ENCODE results near the gene FRK.
A peak's percentile ranks its signal among the peaks of the same experiment; 100 is the strongest.

FRK gene

GRCh38 chr6:116029535-116029934, 31.2 kb downstream of the FRK start:
- ATAC-seq (peak; percentile 43), DNase-seq (no peak)
- H3K4me1 Mint-ChIP-seq, result no peaks in the 10 kb centered on the region
- peaks cover 17% of the 10 kb centered on the region for H3K27me3 Mint-ChIP-seq
- no peak overlapping the region for H3K27ac Mint-ChIP-seq
- H3K9me3 Mint-ChIP-seq, result no peaks in the 10 kb centered on the region
- H3K4me3 Mint-ChIP-seq, result no peak overlapping the region

- no peak overlapping the region for H3K27ac Mint-ChIP-seq
- ATAC-seq (no peak), DNase-seq (no peak)
- H3K4me3 Mint-ChIP-seq, result no peak overlapping the region
- H3K27me3 Mint-ChIP-seq, result peaks cover 9% of the 10 kb centered on the region
- H3K9me3 Mint-ChIP-seq, result no peaks in the 10 kb centered on the region
- H3K4me1 Mint-ChIP-seq, result no peaks in the 10 kb centered on the region
These were observed 32.5 kb downstream of the FRK start for GRCh38 chr6:116028233-116028632.

DNA sequence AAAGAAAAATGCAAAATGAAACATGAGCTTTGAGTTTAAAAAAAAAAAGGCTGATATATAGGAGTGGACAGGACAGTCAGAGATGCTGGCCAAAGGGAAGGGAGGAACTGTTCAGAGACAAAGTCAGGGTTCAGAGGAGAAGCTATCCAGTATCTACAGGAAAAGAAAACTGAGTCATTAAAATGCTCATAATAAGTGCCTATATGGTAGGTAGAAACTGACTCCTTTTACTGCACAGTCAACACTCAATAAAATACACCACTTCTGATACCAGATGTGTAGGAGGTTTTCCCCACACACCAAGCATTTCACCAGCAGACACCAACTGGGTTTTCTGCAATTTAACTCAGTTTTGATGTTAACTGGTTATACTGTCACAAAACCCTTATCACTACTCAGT, 32.9 kb downstream of the FRK start:
- H3K4me1 Mint-ChIP-seq, result no peaks in the 10 kb centered on the region
- ATAC-seq (peak; percentile 80), DNase-seq (no peak)
- H3K27ac Mint-ChIP-seq, result no peak overlapping the region
- H3K4me3 Mint-ChIP-seq, result no peak overlapping the region
- H3K9me3 Mint-ChIP-seq, result no peaks in the 10 kb centered on the region
- H3K27me3 Mint-ChIP-seq, result peaks cover 9% of the 10 kb centered on the region

GRCh38 chr6:116025405-116025804, 35.3 kb downstream of the FRK start:
- ATAC-seq (peak; percentile 42), DNase-seq (no peak)
- Mint-ChIP-seq H3K9me3 (no peaks in the 10 kb centered on the region), H3K27ac (no peak overlapping the region), H3K4me3 (no peak overlapping the region), H3K4me1 (no peaks in the 10 kb centered on the region), H3K27me3 (peaks cover 9% of the 10 kb centered on the region)

DNA sequence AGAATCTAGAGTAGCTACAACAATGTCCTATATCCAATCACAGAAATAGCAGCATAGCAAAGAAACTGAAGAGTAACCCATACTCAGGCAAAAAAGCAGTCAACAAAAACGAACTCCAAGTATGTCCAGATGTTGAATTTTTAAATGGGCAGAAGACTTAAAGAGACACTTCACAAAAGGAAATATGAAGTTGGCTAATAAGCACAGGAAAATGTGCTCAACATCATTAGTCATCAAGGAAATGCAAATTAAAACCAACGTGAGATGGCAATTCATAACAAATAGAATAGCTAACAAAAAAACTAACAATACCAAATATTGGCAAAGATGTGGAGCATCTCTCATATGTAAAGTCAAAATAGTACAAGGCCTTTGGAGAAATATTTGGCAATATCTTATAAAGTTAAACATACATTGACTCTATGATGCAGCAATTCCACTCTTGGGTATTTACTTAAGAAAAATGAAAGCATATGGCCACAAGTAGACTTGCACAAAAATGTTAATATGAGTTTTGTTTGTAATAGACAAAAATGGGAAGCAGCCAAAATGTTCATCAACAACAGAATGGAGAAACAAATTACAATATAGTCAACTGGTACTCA, 37.7 kb downstream of the FRK start:
- ATAC-seq (no peak), DNase-seq (no peak)
- no peak overlapping the region for H3K4me3 Mint-ChIP-seq
- no peaks in the 10 kb centered on the region for H3K4me1 Mint-ChIP-seq
- no peaks in the 10 kb centered on the region for H3K9me3 Mint-ChIP-seq
- H3K27me3 Mint-ChIP-seq, result peaks cover 15% of the 10 kb centered on the region
- no peak overlapping the region for H3K27ac Mint-ChIP-seq

GRCh38 chr6:116020738-116021137, 40.0 kb downstream of the FRK start:
- Mint-ChIP-seq H3K4me1 (no peaks in the 10 kb centered on the region), H3K27me3 (peaks cover 27% of the 10 kb centered on the region), H3K4me3 (no peak overlapping the region), H3K9me3 (no peaks in the 10 kb centered on the region), H3K27ac (no peak overlapping the region)
- DNase-seq (no peak), ATAC-seq (no peak)

DNA sequence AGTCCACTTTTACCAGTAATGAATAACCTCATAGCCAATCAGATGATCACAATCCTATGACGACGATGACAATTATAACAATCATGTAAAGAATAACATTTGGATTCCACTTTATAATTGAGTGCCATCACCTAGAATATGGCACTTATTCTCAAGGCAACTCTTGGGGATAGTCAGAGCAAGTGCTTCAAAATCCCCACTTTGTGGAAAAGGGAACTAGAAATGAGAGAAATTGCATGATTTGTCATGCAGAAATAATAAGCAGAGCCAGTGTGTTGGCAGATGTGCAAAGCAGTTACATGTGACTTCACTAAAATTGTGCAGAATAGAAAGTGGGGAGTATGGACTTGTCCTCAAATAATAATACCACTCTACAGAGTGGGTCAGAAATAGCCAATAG, 41.3 kb downstream of the FRK start:
- peaks cover 40% of the 10 kb centered on the region for H3K27me3 Mint-ChIP-seq
- no peak overlapping the region for H3K27ac Mint-ChIP-seq
- ATAC-seq (no peak), DNase-seq (no peak)
- no peak overlapping the region for H3K4me3 Mint-ChIP-seq
- H3K9me3 Mint-ChIP-seq, result no peaks in the 10 kb centered on the region
- H3K4me1 Mint-ChIP-seq, result no peaks in the 10 kb centered on the region

DNA sequence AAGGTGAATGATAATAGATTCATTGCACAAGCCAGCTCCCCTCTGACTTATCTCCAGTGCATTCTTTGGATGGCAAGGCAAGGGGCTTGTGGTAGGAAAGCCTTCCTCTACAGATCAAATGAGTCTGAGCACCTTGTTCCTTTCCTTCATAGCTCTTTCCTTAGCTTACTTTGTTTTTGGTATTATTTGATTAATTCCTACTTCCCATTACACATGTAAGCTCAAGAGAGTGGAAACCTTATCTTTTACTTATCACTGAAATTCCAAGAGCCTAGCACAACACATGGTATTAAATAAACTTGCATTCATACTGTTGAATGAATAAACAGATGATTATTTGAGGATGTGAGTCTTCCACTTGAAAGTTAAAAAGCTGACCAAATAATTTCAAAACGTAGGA, 41.7 kb downstream of the FRK start:
- no peak for ATAC-seq
- Mint-ChIP-seq H3K9me3 (no peaks in the 10 kb centered on the region), H3K27me3 (peaks cover 45% of the 10 kb centered on the region), H3K4me1 (no peaks in the 10 kb centered on the region), H3K27ac (no peak overlapping the region), H3K4me3 (no peak overlapping the region)
- DNase-seq, result no peak

- DNase-seq (no peak), ATAC-seq (no peak)
- Mint-ChIP-seq H3K4me3 (no peak overlapping the region), H3K27me3 (peaks cover 50% of the 10 kb centered on the region), H3K4me1 (no peaks in the 10 kb centered on the region), H3K9me3 (no peaks in the 10 kb centered on the region), H3K27ac (peak overlapping the region in 1 of 2 donors; percentile 82)
These were observed 43.0 kb downstream of the FRK start for GRCh38 chr6:116017546-116018295.

DNA sequence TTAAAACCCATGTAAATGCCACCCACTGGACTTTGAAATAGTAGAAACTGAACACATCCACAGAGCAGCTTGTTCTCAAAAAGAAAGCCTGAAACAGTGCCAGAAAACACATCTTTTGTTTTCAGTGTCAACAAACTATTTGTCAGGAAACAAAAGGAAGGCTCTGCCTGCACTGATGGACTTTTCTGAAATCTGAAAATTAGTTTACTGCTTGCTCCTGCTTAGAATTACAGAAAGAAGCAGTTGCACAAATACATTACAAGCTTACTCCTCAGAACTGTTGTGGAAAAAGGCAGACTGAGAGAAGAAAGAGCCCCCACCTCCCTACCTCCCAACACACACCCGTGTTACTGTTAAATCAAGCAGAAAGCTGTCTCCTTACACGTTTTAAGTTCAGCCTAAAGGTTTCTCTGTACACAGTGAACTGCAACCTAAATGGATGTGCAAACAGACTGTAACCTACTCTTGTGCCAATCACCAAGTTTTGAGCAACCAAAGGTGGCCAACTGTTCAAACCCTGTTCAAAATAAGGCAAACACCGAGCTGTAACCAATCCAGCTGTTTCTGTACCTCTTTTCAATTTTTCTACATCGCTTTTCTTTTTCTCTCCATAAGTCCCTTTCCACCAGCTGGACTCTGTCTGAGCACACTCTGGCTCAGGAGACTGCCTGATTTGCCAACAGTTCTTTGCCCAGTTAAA, 43.7 kb downstream of the FRK start:
- no peak overlapping the region for H3K4me3 Mint-ChIP-seq
- H3K27ac Mint-ChIP-seq, result peak overlapping the region in 1 of 2 donors; percentile 82
- peaks cover 4% of the 10 kb centered on the region for H3K4me1 Mint-ChIP-seq
- peaks cover 57% of the 10 kb centered on the region for H3K27me3 Mint-ChIP-seq
- no peaks in the 10 kb centered on the region for H3K9me3 Mint-ChIP-seq
- DNase-seq (no peak), ATAC-seq (no peak)

GRCh38 chr6:116015983-116016382, 44.7 kb downstream of the FRK start:
- Mint-ChIP-seq H3K4me1 (peaks cover 13% of the 10 kb centered on the region), H3K4me3 (no peak overlapping the region), H3K27ac (no peak overlapping the region), H3K9me3 (no peaks in the 10 kb centered on the region), H3K27me3 (peaks cover 63% of the 10 kb centered on the region)
- DNase-seq (no peak), ATAC-seq (no peak)

GRCh38 chr6:116015561-116015960, 45.1 kb downstream of the FRK start:
- Mint-ChIP-seq H3K27me3 (peaks cover 63% of the 10 kb centered on the region), H3K4me3 (no peak overlapping the region), H3K27ac (no peak overlapping the region), H3K4me1 (peaks cover 13% of the 10 kb centered on the region), H3K9me3 (no peaks in the 10 kb centered on the region)
- ATAC-seq, result no peak
- DNase-seq, result no peak

GRCh38 chr6:116012951-116013350, 47.7 kb downstream of the FRK start:
- ATAC-seq, result no peak
- peaks cover 48% of the 10 kb centered on the region for H3K27me3 Mint-ChIP-seq
- peaks cover 13% of the 10 kb centered on the region for H3K4me1 Mint-ChIP-seq
- H3K27ac Mint-ChIP-seq, result no peak overlapping the region
- no peaks in the 10 kb centered on the region for H3K9me3 Mint-ChIP-seq
- no peak overlapping the region for H3K4me3 Mint-ChIP-seq
- DNase-seq, result no peak

DNA sequence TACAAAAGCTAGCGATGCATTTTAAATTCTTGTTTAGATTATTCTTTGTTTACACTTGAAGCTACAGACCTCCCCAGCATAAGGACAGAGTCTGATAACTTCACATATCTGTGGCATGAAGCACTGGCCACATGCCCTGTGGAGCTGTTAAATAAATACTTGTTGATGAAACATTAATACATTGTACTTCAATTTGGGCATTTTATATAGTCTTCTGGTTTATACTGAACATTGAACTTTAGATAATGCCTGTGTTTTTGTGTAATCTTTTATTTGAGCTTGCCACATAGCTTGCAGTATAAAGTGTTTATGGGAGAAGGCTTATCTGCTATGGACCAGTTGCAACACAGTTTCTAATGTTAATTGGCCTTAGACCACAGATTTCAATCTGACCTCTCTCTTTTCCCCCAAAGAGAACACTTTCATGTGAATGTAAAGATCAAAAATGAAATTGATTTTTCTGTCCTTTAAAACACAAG, 48.2 kb downstream of the FRK start:
- H3K27ac Mint-ChIP-seq, result no peak overlapping the region
- ATAC-seq (no peak), DNase-seq (no peak)
- no peak overlapping the region for H3K4me3 Mint-ChIP-seq
- peaks cover 13% of the 10 kb centered on the region for H3K4me1 Mint-ChIP-seq
- H3K9me3 Mint-ChIP-seq, result no peaks in the 10 kb centered on the region
- H3K27me3 Mint-ChIP-seq, result peaks cover 44% of the 10 kb centered on the region

DNA sequence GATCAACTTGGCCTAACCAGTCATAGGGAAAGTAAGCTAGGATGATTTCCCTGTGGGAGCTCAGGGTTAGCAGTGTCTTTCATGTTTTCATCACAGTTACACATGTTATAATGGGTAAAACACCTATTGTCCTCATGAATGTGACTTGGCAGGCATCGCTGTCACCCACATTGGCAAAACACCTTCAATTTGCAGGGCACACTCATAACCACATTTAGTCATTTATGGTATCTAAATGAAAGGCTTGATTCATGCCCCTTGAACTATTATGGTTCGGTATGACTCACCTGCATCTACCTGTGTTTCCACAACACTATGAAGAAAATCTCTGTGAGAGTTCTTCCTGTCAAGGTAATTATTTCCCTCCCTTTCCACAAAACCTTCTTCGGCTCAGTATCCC, 49.2 kb downstream of the FRK start:
- Mint-ChIP-seq H3K4me1 (peaks cover 13% of the 10 kb centered on the region), H3K27me3 (peaks cover 37% of the 10 kb centered on the region), H3K27ac (peak overlapping the region in 1 of 2 donors; percentile 3), H3K4me3 (peak overlapping the region in 1 of 2 donors; percentile 7), H3K9me3 (no peaks in the 10 kb centered on the region)
- ATAC-seq (peak; percentile 96), DNase-seq (peak; percentile 38 to 71)

DNA sequence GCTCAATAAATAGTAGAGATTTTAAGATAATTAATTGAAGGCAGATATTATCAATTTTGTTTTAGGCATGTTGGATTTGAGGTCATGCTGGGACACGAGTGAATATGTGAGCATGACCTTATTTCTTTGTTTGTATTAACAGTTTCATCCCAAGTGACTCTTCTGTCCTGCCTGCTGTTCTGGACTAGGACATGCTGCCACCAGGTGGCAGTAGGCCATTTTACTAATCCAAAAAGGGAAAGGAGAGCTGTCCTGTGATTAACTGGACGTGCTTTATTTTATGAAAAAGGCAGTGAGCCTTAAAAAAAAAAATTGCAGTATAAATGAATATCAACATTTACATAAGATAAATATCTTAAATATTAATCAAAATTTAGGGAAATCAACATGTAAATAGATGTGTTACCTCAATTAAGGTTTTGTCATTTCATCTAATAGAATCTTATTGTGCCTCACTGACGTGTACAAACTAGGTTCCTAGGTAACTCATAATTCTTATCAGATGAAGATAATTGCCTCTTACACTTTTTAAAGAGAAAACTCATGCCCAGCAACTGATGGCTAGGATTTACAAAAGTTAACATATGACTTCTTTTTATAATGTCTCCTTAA, 49.8 kb downstream of the FRK start:
- H3K4me3 Mint-ChIP-seq, result peak overlapping the region in 1 of 2 donors; percentile 7
- peak; percentile 18 to 37 for DNase-seq
- no peak for ATAC-seq
- no peaks in the 10 kb centered on the region for H3K9me3 Mint-ChIP-seq
- peak overlapping the region in 1 of 2 donors; percentile 3 for H3K27ac Mint-ChIP-seq
- peaks cover 37% of the 10 kb centered on the region for H3K27me3 Mint-ChIP-seq
- peaks cover 13% of the 10 kb centered on the region for H3K4me1 Mint-ChIP-seq
